ENCODE measurements around the gene OR2T6. TPM values are rescaled to one million over a fixed set of nuclear protein-coding genes. Genes with fewer than 3 reads are reported as not detected.

The OR2T6 gene
- total RNA-seq, 1 experiment from 2014 or later = not detected

Other genes starting within 250 kb of the OR2T6 start
- gene OR2M5, start 230.6 kb upstream of the OR2T6 start, total RNA-seq (2021) = not detected in 2 replicates
- gene OR2M2, start 200.9 kb upstream of the OR2T6 start, total RNA-seq (2021) = not detected in 2 replicates
- 0.20 and 0.35 TPM in 2 replicates for gene OR2M3, start 178.5 kb upstream of the OR2T6 start, total RNA-seq (2021)
- gene OR2M4, start 144.3 kb upstream of the OR2T6 start, total RNA-seq (2021) = not detected in 2 replicates
- not detected in 2 replicates for gene OR2T33, start 97.8 kb upstream of the OR2T6 start, total RNA-seq (2021)
- gene OR2T12, start 72.3 kb upstream of the OR2T6 start, total RNA-seq (2021) = not detected in 2 replicates
- gene OR2M7, start 51.2 kb upstream of the OR2T6 start, total RNA-seq (2021) = not detected in 2 replicates
- gene OR14C36, start 27.0 kb upstream of the OR2T6 start, total RNA-seq (2021) = not detected in 2 replicates
- gene OR2T4, start 14.1 kb upstream of the OR2T6 start, total RNA-seq (2021) = not detected in 2 replicates
- not detected in 2 replicates for gene OR2T1, start 27.3 kb downstream of the OR2T6 start, total RNA-seq (2021)
- gene OR2T2, start 69.9 kb downstream of the OR2T6 start, total RNA-seq (2021) = not detected in 2 replicates
- not detected in 2 replicates for gene OR2T3, start 97.6 kb downstream of the OR2T6 start, total RNA-seq (2021)
- gene OR2T5, start 112.8 kb downstream of the OR2T6 start, total RNA-seq (2021) = not detected in 2 replicates
- not detected in 2 replicates for gene OR2G6, start 132.3 kb downstream of the OR2T6 start, total RNA-seq (2021)
- not detected in 2 replicates for gene OR2T29, start 187.0 kb downstream of the OR2T6 start, total RNA-seq (2021)
- gene OR2T34, start 199.0 kb downstream of the OR2T6 start, total RNA-seq (2021) = not detected in 2 replicates
- not detected in 2 replicates for gene OR2T10, start 222.0 kb downstream of the OR2T6 start, total RNA-seq (2021)

All from PC-9 (cell line).